H1 (cell line): ENCODE measurements around the gene DLG1. TPM values are rescaled to one million over a fixed set of nuclear protein-coding genes. Genes with fewer than 3 reads are reported as not detected.

Source experiments
- CHD1 ChIP-seq: IDR thresholded peaks from 2 replicates; pipeline ENCODE4 v1.6.1; 2012; ENCODE audit warnings: low read depth, low read length, improper control_type of control experiment
- CHD7 ChIP-seq: fragments of 300-600 bp; sonication (generic); IDR thresholded peaks from 2 replicates; pipeline ENCODE4 v1.7.1; 2012; ENCODE audit warnings: low read length, moderate library complexity, mild to moderate bottlenecking, inconsistent platforms; ENCODE audit not compliant: insufficient replicate concordance
- EP300 ChIP-seq, 2 experiments: IDR thresholded peaks; 1 replicate in 1 of 2; 2 replicates in 1 of 2; pipeline ENCODE4 v1.6.1; 2011 to 2012; ENCODE audit warnings: low read depth in 2 of 2, low read length in 2 of 2, mild to moderate bottlenecking in 2 of 2, borderline replicate concordance in 1 of 2, inconsistent platforms in 1 of 2, moderate library complexity in 1 of 2
- GABPA ChIP-seq: IDR thresholded peaks from 2 replicates; pipeline ENCODE4 v1.6.1; 2011; ENCODE audit warnings: mild to moderate bottlenecking, low read length, moderate library complexity, borderline replicate concordance; ENCODE audit not compliant: insufficient read depth
- JUND ChIP-seq: IDR thresholded peaks from 2 replicates; pipeline ENCODE4 v1.6.1; 2011; ENCODE audit warnings: mild to moderate bottlenecking, improper control_type of control experiment, low read length
- PHF8 ChIP-seq: fragments of 200-600 bp; sonication (generic); conservative IDR thresholded peaks from 2 replicates; pipeline ENCODE4 v1.7.1; 2012; ENCODE audit warnings: low read depth, mild to moderate bottlenecking, inconsistent platforms, low read length, moderate library complexity
- POLR2A ChIP-seq, 2 experiments: IDR thresholded peaks; 1 replicate in 1 of 2; 2 replicates in 1 of 2; pipeline ENCODE4 v1.6.1; 2011; ENCODE audit warnings: low read depth in 2 of 2, low read length in 2 of 2, mild to moderate bottlenecking in 2 of 2; ENCODE audit errors: control extremely low read depth in 1 of 2
- POLR2AphosphoS5 ChIP-seq: IDR thresholded peaks from 2 replicates; pipeline ENCODE4 v1.6.1; 2011; ENCODE audit warnings: low read depth, low read length
- RFX5 ChIP-seq: IDR thresholded peaks from 2 replicates; pipeline ENCODE4 v1.6.1; 2011; ENCODE audit warnings: low read depth, low read length, improper control_type of control experiment, borderline replicate concordance
- SP4 ChIP-seq: IDR thresholded peaks from 2 replicates; pipeline ENCODE4 v1.6.1; 2012; ENCODE audit warnings: low read length, inconsistent platforms
- polyA plus RNA-seq, 7 experiments: library from polyadenylated mRNA; depleted of rRNA in 3 of 7; stranded (reverse) in 5 of 7; unstranded in 2 of 7; fragments of >200 nt in 5 of 7; fragments of 200-250 nt in 2 of 7; gene quantifications; 1 replicate in 5 of 7; 2 replicates in 1 of 7; 4 replicates in 1 of 7; pipeline versions ENCODE4 v1.2.1 to v1.2.3, GENCODE V29; 2011 to 2013; ENCODE audit warnings: missing spikeins in 2 of 7, mixed read lengths in 2 of 7
- total RNA-seq: library from RNA; stranded (reverse); fragmentation: NEBNext Ultra II Directional; extraction: Animal tissue kit (Norgen Biotek cat#: 25700); gene quantifications from 2 replicates; pipeline ENCODE4 v1.2.1, GENCODE V29; 2021

Gene DLG1
- total and polyA plus RNA-seq, 2 of the 8 experiments (the other 6 are each of a cell fraction or from before 2014, with no cell fraction given), result 13.4 to 78.8 TPM

- TF ChIP-seq CHD7 (no peak), POLR2AphosphoS5 (no peak), RFX5 (no peak), POLR2A (IDR thresholded peaks at IDR 0.05; ENCODE audit: control extremely low read depth in 1 of 2, low read depth in 2 of 2, low read length in 2 of 2) (no peak), EP300 (IDR thresholded peaks at IDR 0.05; ENCODE audit: borderline replicate concordance in 1 of 2, low read depth in 2 of 2, low read length in 2 of 2) (no peak), SP4 (no peak), JUND (no peak), CHD1 (no peak), GABPA (no peak), PHF8 (no peak)
Observed at GRCh38 chr3:196994056-196994455, 304.4 kb downstream of the DLG1 start (continued).
